Activated CD4-positive, alpha-beta memory T cell treated with anti-CD3 and anti-CD28 coated beads for 36 hours (primary cell): ENCODE results near the gene GFM1. TPM values are rescaled to one million over a fixed set of nuclear protein-coding genes. Genes with fewer than 3 reads are reported as not detected.

Experiments
- CTCF ChIA-PET: fragments of 350-600 bp; sonication (Branson Sonifier 250); formaldehyde crosslinking; loops from one replicate; lab custom pipeline; 2021; ENCODE audit warnings: antibody characterized with exemption, inconsistent platforms; lab: Charles Lee
- POLR2A ChIA-PET: fragments of 350-600 bp; sonication (Branson Sonifier 250); formaldehyde crosslinking; loops from one replicate; lab custom pipeline; 2021; ENCODE audit warnings: antibody characterized with exemption; lab: Charles Lee
- DNase-seq: peaks from one replicate; pipeline ENCODE4 v3.0.0-alpha.2; 2020
- H3K27ac Mint-ChIP-seq: one replicate; pipeline ENCODE4 v1.8.0; 2021; ENCODE audit warnings: mixed read lengths
- H3K27me3 Mint-ChIP-seq: one replicate; pipeline ENCODE4 v1.8.0; 2021; ENCODE audit warnings: mixed read lengths
- H3K36me3 Mint-ChIP-seq: one replicate; pipeline ENCODE4 v1.8.0; 2021; ENCODE audit warnings: mixed read lengths
- H3K4me1 Mint-ChIP-seq: one replicate; pipeline ENCODE4 v1.8.0; 2021; ENCODE audit warnings: low read depth, mixed read lengths
- H3K4me3 Mint-ChIP-seq: one replicate; pipeline ENCODE4 v1.8.0; 2021; ENCODE audit warnings: mild to moderate bottlenecking, mixed read lengths
- H3K9me3 Mint-ChIP-seq: one replicate; pipeline ENCODE4 v1.8.0; 2021; ENCODE audit warnings: mixed read lengths
- intact Hi-C: fragments of 100-400 bp; cut with micrococcal nuclease; formaldehyde crosslinking; loops from one replicate; pipeline ENCODE4 v1.15.1; 2023
- total RNA-seq, 2 experiments: library from RNA; stranded (reverse); gene quantifications; one replicate each; pipeline ENCODE4 v1.2.3, GENCODE V29; 2021

Gene GFM1
- 10 to 100 TPM; 48.7 to 57.3 TPM for total RNA-seq

- ChIA-PET POLR2A (interaction anchor here (0.6 to 2.3 kb wide), 6 partner anchors 15 to 1130 kb away, joined by 3 to 9 read pairs (median 5); partner anchors contain the start of genes MFSD1 and MLF1), CTCF (interaction anchor here (0.7 to 3.6 kb wide), 22 partner anchors 8 to 1755 kb away, joined by 3 to 66 read pairs (median 5); partner anchors contain the start of genes IFT80, LXN, MFSD1 and SMC4)
- Mint-ChIP-seq H3K9me3 (no peaks in the 10 kb centered on the region), H3K27me3 (no peaks in the 10 kb centered on the region), H3K36me3 (peaks cover 18% of the 10 kb centered on the region), H3K4me3 (peak within 1 kb of the TSS; percentile 89), H3K4me1 (peaks cover 38% of the 10 kb centered on the region), H3K27ac (peak within 1 kb of the TSS; percentile 86)
- DNase-seq, result peak; percentile 93
- intact Hi-C loops, result loop anchor here (5.0 to 10.0 kb wide), 6 partner anchors 78 to 1480 kb away; partner anchors contain the start of genes CCNL1, MFSD1 and SHOX2
These were observed at the start of gene GFM1 for GRCh38 chr3:158644345-158644908. Gene GFM1, plus strand, starts transcription at chr3:158644527. Its CDS starts 108 bp downstream, at chr3:158644635.

DNA sequence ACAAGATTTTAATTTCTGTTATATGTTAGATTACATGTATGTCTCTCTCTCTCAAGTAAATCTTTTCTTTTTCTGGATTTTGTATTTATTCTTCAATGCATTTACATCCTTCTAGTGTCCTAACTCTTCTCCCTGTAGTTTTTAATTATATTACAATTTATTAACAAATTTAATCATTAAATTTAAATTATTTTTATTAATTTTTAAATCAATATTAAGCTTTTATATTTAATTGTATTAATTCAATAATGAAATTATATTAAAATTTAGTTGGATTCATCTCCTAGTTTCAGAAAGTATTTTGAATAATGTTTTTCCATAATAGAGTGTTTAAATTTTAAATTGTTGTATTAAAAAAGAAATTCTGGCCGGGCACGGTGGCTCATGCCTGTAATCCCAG lies 43.5 kb upstream of the GFM1 start:
- no peaks in the 10 kb centered on the region for H3K4me1 Mint-ChIP-seq
- no peaks in the 10 kb centered on the region for H3K36me3 Mint-ChIP-seq
- no peak overlapping the region for H3K27ac Mint-ChIP-seq
- POLR2A ChIA-PET, result no interaction called here
- CTCF ChIA-PET, result no interaction called here
- no peak for DNase-seq
- H3K27me3 Mint-ChIP-seq, result no peaks in the 10 kb centered on the region
- intact Hi-C loops, result no loop called here
- H3K9me3 Mint-ChIP-seq, result no peaks in the 10 kb centered on the region
- no peak overlapping the region for H3K4me3 Mint-ChIP-seq

DNA sequence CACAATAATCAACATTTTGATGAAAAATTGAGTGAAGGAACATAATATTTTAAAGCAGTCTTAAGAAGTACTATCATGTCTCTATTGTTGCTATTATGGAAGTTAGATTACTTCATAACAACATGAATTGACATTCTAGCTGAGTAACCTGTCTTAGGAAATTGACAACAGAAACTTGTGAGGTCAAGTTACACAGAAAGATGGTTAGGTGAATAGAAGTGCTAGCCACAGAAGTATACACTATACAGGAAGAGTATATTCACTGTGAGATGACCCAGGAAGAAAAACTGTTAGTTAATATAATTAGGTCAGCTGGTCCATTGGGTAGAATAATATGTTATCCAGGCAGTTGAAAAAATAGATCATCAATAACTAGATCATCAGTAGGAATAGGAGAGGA lies 42.1 kb upstream of the GFM1 start:
- Mint-ChIP-seq H3K4me1 (no peaks in the 10 kb centered on the region), H3K36me3 (no peaks in the 10 kb centered on the region), H3K4me3 (no peak overlapping the region), H3K27me3 (no peaks in the 10 kb centered on the region), H3K27ac (no peak overlapping the region), H3K9me3 (no peaks in the 10 kb centered on the region)
- CTCF ChIA-PET, result no interaction called here
- no peak for DNase-seq
- intact Hi-C loops, result no loop called here
- POLR2A ChIA-PET, result no interaction called here

GRCh38 chr3:158617982-158618875 lies 26.1 kb upstream of the GFM1 start:
- peaks cover 16% of the 10 kb centered on the region for H3K9me3 Mint-ChIP-seq
- H3K36me3 Mint-ChIP-seq, result peaks cover 6% of the 10 kb centered on the region
- peaks cover 3% of the 10 kb centered on the region for H3K27me3 Mint-ChIP-seq
- no peak overlapping the region for H3K4me3 Mint-ChIP-seq
- no peak for DNase-seq
- intact Hi-C loops, result no loop called here
- POLR2A ChIA-PET, result no interaction called here
- CTCF ChIA-PET, result interaction anchor here (0.6 kb wide), 2 partner anchors 302 to 1013 kb away, joined by 3 read pairs; no protein-coding TSS in a partner anchor
- H3K27ac Mint-ChIP-seq, result no peak overlapping the region
- H3K4me1 Mint-ChIP-seq, result no peaks in the 10 kb centered on the region

GRCh38 chr3:158625881-158626280 lies 18.4 kb upstream of the GFM1 start:
- peaks cover 15% of the 10 kb centered on the region for H3K27me3 Mint-ChIP-seq
- no peak for DNase-seq
- H3K27ac Mint-ChIP-seq, result no peak overlapping the region
- H3K36me3 Mint-ChIP-seq, result no peaks in the 10 kb centered on the region
- intact Hi-C loops, result no loop called here
- CTCF ChIA-PET, result no interaction called here
- no peak overlapping the region for H3K4me3 Mint-ChIP-seq
- H3K9me3 Mint-ChIP-seq, result peaks cover 4% of the 10 kb centered on the region
- POLR2A ChIA-PET, result no interaction called here
- H3K4me1 Mint-ChIP-seq, result no peaks in the 10 kb centered on the region

DNA sequence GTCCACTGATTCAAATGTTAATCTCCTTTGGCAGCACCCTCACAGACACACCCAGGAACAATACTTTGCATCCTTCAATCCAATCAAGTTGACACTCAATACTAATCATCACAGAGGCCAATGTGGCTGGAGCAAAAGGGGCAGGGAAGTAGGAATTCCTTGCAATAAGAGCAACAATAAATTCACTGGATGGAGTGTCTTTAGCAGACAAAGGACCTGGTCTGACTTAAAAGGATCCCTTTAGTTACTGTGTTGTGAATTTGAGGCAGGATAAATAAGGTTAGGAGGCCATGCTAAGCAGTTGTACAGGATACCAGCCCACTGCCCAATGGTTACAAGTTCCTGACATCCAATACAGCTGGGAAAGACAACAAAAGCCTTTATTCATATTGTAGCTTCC lies 12.3 kb upstream of the GFM1 start:
- DNase-seq, result no peak
- H3K4me1 Mint-ChIP-seq, result no peaks in the 10 kb centered on the region
- no peaks in the 10 kb centered on the region for H3K36me3 Mint-ChIP-seq
- no peaks in the 10 kb centered on the region for H3K9me3 Mint-ChIP-seq
- intact Hi-C loops, result no loop called here
- POLR2A ChIA-PET, result no interaction called here
- H3K27me3 Mint-ChIP-seq, result peaks cover 7% of the 10 kb centered on the region
- H3K4me3 Mint-ChIP-seq, result no peak overlapping the region
- H3K27ac Mint-ChIP-seq, result no peak overlapping the region
- CTCF ChIA-PET, result no interaction called here

GRCh38 chr3:158640646-158641045 lies 3.7 kb upstream of the GFM1 start:
- ChIA-PET CTCF (interaction anchor here (2.3 kb wide), 1 partner anchor 18 kb away, joined by 5 read pairs; no protein-coding TSS in a partner anchor), POLR2A (interaction anchor here (1.1 kb wide), 1 partner anchor 70 kb away, joined by 3 read pairs; the partner anchor contains the start of gene MLF1)
- Mint-ChIP-seq H3K4me3 (no peak overlapping the region), H3K27ac (peak overlapping the region; percentile 8), H3K4me1 (peaks cover 22% of the 10 kb centered on the region), H3K9me3 (no peaks in the 10 kb centered on the region), H3K27me3 (no peaks in the 10 kb centered on the region), H3K36me3 (no peaks in the 10 kb centered on the region)
- intact Hi-C loops, result loop anchor here (5.0 to 10.0 kb wide), 6 partner anchors 82 to 1476 kb away; partner anchors contain the start of genes CCNL1, MFSD1 and SHOX2
- no peak for DNase-seq

GRCh38 chr3:158642005-158642404 lies 2.3 kb upstream of the GFM1 start:
- ChIA-PET CTCF (interaction anchor here (1.1 to 2.8 kb wide), 4 partner anchors 17 to 160 kb away, joined by 3 to 8 read pairs (median 5); partner anchors contain the start of genes LXN and MFSD1), POLR2A (no interaction called here)
- H3K27me3 Mint-ChIP-seq, result no peaks in the 10 kb centered on the region
- intact Hi-C loops, result loop anchor here (5.0 to 10.0 kb wide), 6 partner anchors 80 to 1477 kb away; partner anchors contain the start of genes CCNL1, MFSD1 and SHOX2
- DNase-seq, result peak; percentile 38
- H3K4me1 Mint-ChIP-seq, result peaks cover 31% of the 10 kb centered on the region
- no peak overlapping the region for H3K4me3 Mint-ChIP-seq
- no peaks in the 10 kb centered on the region for H3K9me3 Mint-ChIP-seq
- peak overlapping the region; percentile 64 for H3K27ac Mint-ChIP-seq
- peaks cover 5% of the 10 kb centered on the region for H3K36me3 Mint-ChIP-seq

DNA sequence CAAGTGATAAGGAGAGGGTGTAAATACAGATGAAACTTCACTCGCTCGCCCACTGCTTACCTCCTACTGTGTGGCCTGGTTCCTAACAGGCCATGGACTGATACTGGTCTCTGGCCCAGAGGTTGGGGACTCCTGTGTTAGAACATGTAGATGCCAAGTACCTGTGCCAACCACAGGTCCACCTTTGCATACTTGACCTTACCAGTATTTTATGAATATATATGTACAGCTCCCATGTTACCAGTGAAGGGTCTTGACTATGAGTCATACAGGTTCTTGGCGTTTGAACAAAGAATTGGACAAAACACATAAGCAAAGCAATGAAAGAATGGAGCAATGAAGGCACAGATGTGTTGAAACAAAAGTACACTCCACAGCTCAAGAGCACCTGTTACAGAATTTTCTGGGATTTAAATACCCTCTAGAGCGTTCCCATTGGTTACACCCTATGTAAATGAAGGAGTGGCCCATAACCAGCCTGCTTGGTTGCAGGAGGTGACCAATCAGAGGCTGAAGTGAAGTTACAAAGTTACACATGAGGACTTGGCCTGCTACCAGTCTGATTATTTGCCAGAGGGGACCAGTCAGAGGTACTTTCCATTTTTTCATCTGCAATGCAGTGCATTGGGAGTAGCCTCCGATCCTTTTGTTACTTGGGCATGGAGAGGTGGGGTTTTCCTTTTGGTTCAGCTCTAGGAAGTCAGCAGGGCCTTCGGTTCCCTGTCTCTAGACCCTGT lies 1.7 kb upstream of the GFM1 start:
- Mint-ChIP-seq H3K27ac (peak overlapping the region; percentile 63), H3K9me3 (no peaks in the 10 kb centered on the region), H3K4me3 (no peak overlapping the region), H3K4me1 (peaks cover 31% of the 10 kb centered on the region), H3K36me3 (peaks cover 7% of the 10 kb centered on the region), H3K27me3 (no peaks in the 10 kb centered on the region)
- intact Hi-C loops, result loop anchor here (5.0 to 10.0 kb wide), 6 partner anchors 80 to 1478 kb away; partner anchors contain the start of genes CCNL1, MFSD1 and SHOX2
- POLR2A ChIA-PET, result no interaction called here
- CTCF ChIA-PET, result interaction anchor here (1.1 to 2.8 kb wide), 4 partner anchors 16 to 160 kb away, joined by 3 to 8 read pairs (median 5); partner anchors contain the start of genes LXN and MFSD1
- DNase-seq, result no peak

DNA sequence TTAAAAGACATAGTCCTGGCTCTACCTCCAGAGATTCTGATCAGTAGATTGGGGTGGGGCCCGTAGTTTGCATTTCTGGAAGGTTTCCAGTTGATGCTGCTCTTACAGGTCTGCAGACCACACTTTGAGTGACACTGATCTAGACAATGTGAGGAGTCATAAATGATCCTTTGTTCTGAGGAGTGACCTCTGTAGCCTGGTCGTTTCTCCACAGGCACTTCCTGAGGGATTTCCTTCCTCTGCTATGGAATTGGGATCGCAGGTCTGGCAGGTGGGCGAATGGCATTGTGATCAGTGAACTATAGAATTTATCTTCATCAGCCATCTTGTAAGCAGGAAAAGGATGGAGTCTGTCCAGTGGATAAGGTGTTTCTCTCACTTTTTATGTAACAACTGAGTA lies 5.5 kb downstream of the GFM1 start:
- POLR2A ChIA-PET, result no interaction called here
- peak overlapping the region; percentile 46 for H3K27ac Mint-ChIP-seq
- no peaks in the 10 kb centered on the region for H3K9me3 Mint-ChIP-seq
- intact Hi-C loops, result loop anchor here (1.0 to 10.0 kb wide), 3 partner anchors 10 to 1485 kb away; partner anchors contain the start of gene CCNL1
- CTCF ChIA-PET, result interaction anchor here (4.4 kb wide), 1 partner anchor 10 kb away, joined by 21 read pairs; no protein-coding TSS in a partner anchor
- DNase-seq, result no peak
- H3K4me3 Mint-ChIP-seq, result no peak overlapping the region
- H3K27me3 Mint-ChIP-seq, result no peaks in the 10 kb centered on the region
- H3K36me3 Mint-ChIP-seq, result peaks cover 40% of the 10 kb centered on the region
- peaks cover 22% of the 10 kb centered on the region for H3K4me1 Mint-ChIP-seq

DNA sequence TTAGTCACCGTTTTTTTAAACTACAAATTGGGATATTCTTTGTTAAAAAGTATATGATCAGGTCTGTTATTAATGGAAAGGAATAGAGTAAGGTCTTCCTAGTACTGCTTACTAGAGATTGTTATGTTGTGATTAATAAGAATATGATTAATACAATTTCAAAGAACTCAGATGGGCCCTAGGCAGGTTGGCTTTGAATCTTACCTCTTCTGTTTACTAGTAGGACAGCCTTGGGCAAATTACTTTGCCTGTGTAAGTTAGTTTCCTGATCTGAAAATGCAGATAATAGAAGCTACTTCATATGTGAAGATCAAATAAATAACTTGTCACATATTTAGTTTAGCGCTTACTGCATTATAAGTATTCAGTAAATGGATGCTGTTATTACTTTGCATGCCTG lies 6.9 kb downstream of the GFM1 start:
- Mint-ChIP-seq H3K27me3 (no peaks in the 10 kb centered on the region), H3K4me3 (no peak overlapping the region), H3K9me3 (no peaks in the 10 kb centered on the region), H3K27ac (no peak overlapping the region), H3K36me3 (peaks cover 45% of the 10 kb centered on the region), H3K4me1 (peaks cover 12% of the 10 kb centered on the region)
- intact Hi-C loops, result no loop called here
- ChIA-PET CTCF (interaction anchor here (1.4 to 4.4 kb wide), 2 partner anchors 9 to 21 kb away, joined by 5 to 21 read pairs; partner anchors contain the start of gene LXN), POLR2A (no interaction called here)
- DNase-seq, result no peak
